SK-N-MC (cell line): ENCODE data around the gene OCIAD2.

Experiments used
- EZH2 ChIP-seq: fragments of 200-600 bp; sonication (generic); IDR thresholded peaks from one replicate; pipeline ENCODE4 v1.6.1; 2017; ENCODE audit warnings: antibody characterized with exemption
- POLR2AphosphoS5 ChIP-seq: IDR thresholded peaks from 2 replicates; pipeline ENCODE4 v1.6.1; 2012; ENCODE audit warnings: mild to moderate bottlenecking, low read depth, low read length, borderline replicate concordance

GRCh38 chr4:48908687-48909086 lies 2.1 kb upstream of the OCIAD2 start:
- TF ChIP-seq POLR2AphosphoS5: no peak
- no peak for TF ChIP-seq EZH2
